IMR-90 (cell line): Measurements from ENCODE around the gene HDC.

Source experiments
- BHLHE40 ChIP-seq: fragments of 150-350 bp; IDR thresholded peaks from 2 replicates; pipeline ENCODE4 v1.6.1; 2016; ENCODE audit warnings: mild to moderate bottlenecking, low read depth, low read length
- SMC3 ChIP-seq: fragments of 150-350 bp; IDR thresholded peaks from 2 replicates; pipeline ENCODE4 v1.6.1; 2016; ENCODE audit warnings: low read depth, mild to moderate bottlenecking, antibody characterized with exemption, low read length, moderate library complexity
- TF ChIP-seq, protein P1 (sequence below): fragments of 150-350 bp; IDR thresholded peaks from 2 replicates; pipeline ENCODE4 v1.6.1; 2017; ENCODE audit warnings: mild to moderate bottlenecking, antibody characterized with exemption, low read length, low read depth
- TF ChIP-seq, protein P2 (sequence below): conservative IDR thresholded peaks from 2 replicates; pipeline ENCODE4 v1.5.1; 2012; ENCODE audit warnings: mild to moderate bottlenecking, low read depth, low read length, improper control_type of control experiment

DNA sequence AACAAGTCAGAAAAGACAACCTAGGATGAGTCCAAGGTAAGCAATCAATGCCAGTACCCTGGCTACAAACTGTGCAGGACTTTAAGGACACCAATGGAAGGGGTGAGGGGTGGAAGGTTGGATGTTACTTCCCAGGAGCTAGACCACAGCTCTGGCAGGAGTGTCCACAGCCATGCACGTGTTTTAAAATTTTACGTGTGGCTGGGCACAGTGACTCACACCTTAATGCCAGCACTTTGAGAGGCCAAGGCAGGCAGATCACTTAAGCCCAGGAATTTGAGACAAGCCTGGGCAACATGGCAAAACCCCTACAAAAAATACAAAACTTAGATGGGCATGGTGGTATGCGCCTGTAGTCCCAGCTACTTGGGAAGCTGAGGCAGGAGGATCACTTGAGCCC lies 14.7 kb upstream of the HDC start:
- TF ChIP-seq, protein P1, sequence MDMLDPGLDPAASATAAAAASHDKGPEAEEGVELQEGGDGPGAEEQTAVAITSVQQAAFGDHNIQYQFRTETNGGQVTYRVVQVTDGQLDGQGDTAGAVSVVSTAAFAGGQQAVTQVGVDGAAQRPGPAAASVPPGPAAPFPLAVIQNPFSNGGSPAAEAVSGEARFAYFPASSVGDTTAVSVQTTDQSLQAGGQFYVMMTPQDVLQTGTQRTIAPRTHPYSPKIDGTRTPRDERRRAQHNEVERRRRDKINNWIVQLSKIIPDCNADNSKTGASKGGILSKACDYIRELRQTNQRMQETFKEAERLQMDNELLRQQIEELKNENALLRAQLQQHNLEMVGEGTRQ: no peak
- TF ChIP-seq, protein P2, sequence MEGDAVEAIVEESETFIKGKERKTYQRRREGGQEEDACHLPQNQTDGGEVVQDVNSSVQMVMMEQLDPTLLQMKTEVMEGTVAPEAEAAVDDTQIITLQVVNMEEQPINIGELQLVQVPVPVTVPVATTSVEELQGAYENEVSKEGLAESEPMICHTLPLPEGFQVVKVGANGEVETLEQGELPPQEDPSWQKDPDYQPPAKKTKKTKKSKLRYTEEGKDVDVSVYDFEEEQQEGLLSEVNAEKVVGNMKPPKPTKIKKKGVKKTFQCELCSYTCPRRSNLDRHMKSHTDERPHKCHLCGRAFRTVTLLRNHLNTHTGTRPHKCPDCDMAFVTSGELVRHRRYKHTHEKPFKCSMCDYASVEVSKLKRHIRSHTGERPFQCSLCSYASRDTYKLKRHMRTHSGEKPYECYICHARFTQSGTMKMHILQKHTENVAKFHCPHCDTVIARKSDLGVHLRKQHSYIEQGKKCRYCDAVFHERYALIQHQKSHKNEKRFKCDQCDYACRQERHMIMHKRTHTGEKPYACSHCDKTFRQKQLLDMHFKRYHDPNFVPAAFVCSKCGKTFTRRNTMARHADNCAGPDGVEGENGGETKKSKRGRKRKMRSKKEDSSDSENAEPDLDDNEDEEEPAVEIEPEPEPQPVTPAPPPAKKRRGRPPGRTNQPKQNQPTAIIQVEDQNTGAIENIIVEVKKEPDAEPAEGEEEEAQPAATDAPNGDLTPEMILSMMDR: no peak
- TF ChIP-seq BHLHE40: no peak
- no peak for TF ChIP-seq SMC3
